A549 treated with GW870086 at 1 μM for 4 hours (cell line): ENCODE measurements around the gene MAF. TPM values are rescaled to one million over a fixed set of nuclear protein-coding genes. Genes with fewer than 3 reads are reported as not detected.

Experiments
- total RNA-seq: library from RNA; stranded (reverse); fragments of 200-300 nt; extraction: Qiagen RNA extraction; gene quantifications from 5 replicates; pipeline ENCODE4 v1.2.3, GENCODE V29; 2022; ENCODE audit warnings: low read depth

MAF gene
- 0.31 to 0.90 TPM (median 0.39 TPM) in 5 replicates for total RNA-seq

GRCh38 chr16:79600638-79601091 is at the start of gene MAF:
MAF (minus strand) TSS chr16:79600737; CDS start chr16:79599902, 835 bp downstream.

